OCI-LY1 (cell line): ENCODE results near the gene SYNPO2.

Source experiments
- H2AFZ ChIP-seq: fragments of 200-600 bp; sonication (generic), shearing (Covaris generic); 2 replicates; pipeline ENCODE4 v1.6.0; 2014; ENCODE audit warnings: antibody characterized with exemption, mild to moderate bottlenecking, low read length
- H3F3A ChIP-seq: fragments of 200-600 bp; sonication (generic), shearing (Covaris generic); 2 replicates; pipeline ENCODE4 v1.6.0; 2014; ENCODE audit warnings: mild to moderate bottlenecking, antibody characterized with exemption, low read length, moderate library complexity; ENCODE audit not compliant: insufficient read depth
- H3K27ac ChIP-seq: fragments of 200-600 bp; sonication (generic); 2 replicates; pipeline ENCODE4 v1.5.1; 2014; ENCODE audit warnings: low read length, mixed run types, mild to moderate bottlenecking, low read depth; ENCODE audit not compliant: poor library complexity, severe bottlenecking
- H3K27me3 ChIP-seq: fragments of 200-600 bp; sonication (generic); 2 replicates; pipeline ENCODE4 v1.6.0; 2014; ENCODE audit warnings: antibody characterized with exemption, mild to moderate bottlenecking, low read length, moderate library complexity; ENCODE audit not compliant: insufficient read depth
- H3K36me3 ChIP-seq: fragments of 200-600 bp; sonication (generic); 2 replicates; pipeline ENCODE4 v1.6.1; 2014; ENCODE audit warnings: mild to moderate bottlenecking, antibody characterized with exemption, low read length, moderate library complexity, mixed read lengths; ENCODE audit not compliant: insufficient read depth
- H3K4me1 ChIP-seq: fragments of 200-600 bp; sonication (generic); 2 replicates; pipeline ENCODE4 v1.5.1; 2014; ENCODE audit warnings: mild to moderate bottlenecking, low read length, moderate library complexity; ENCODE audit not compliant: insufficient read depth, severe bottlenecking
- H3K4me2 ChIP-seq: fragments of 200-600 bp; sonication (generic), shearing (Covaris generic); 2 replicates; pipeline ENCODE4 v1.6.1; 2014; ENCODE audit warnings: low read length
- H3K4me3 ChIP-seq: fragments of 200-600 bp; sonication (generic); 2 replicates; pipeline ENCODE4 v1.5.1; 2014; ENCODE audit warnings: low read length, low read depth, mild to moderate bottlenecking, mixed read lengths; ENCODE audit not compliant: poor library complexity, severe bottlenecking
- H3K79me2 ChIP-seq: fragments of 200-600 bp; shearing (Covaris generic); 2 replicates; pipeline ENCODE4 v1.6.1; 2016; ENCODE audit warnings: mixed run types, low read length, mixed read lengths; ENCODE audit not compliant: insufficient read depth
- H3K9ac ChIP-seq: fragments of 200-600 bp; sonication (generic), shearing (Covaris generic); 2 replicates; pipeline ENCODE4 v1.6.1; 2014; ENCODE audit warnings: mild to moderate bottlenecking, low read length, mixed read lengths
- H3K9me2 ChIP-seq: fragments of 200-600 bp; sonication (generic), shearing (Covaris generic); 2 replicates; pipeline ENCODE4 v1.6.1; 2014; ENCODE audit warnings: low read depth, mild to moderate bottlenecking, low read length, mixed read lengths
- H3K9me3 ChIP-seq: fragments of 200-600 bp; shearing (Covaris generic); 2 replicates; pipeline ENCODE4 v1.6.1; 2014; ENCODE audit warnings: low read length, mixed read lengths
- H4K20me1 ChIP-seq: fragments of 200-600 bp; sonication (generic), shearing (Covaris generic); 2 replicates; pipeline ENCODE4 v1.6.0; 2016; ENCODE audit warnings: mild to moderate bottlenecking, low read length; ENCODE audit not compliant: insufficient read depth
- EZH2 ChIP-seq: fragments of 200-600 bp; sonication (generic), shearing (Covaris generic); IDR thresholded peaks from 2 replicates; pipeline ENCODE4 v1.8.0; 2017; ENCODE audit warnings: borderline replicate concordance, mixed run types, mild to moderate bottlenecking, antibody characterized with exemption, low read length, moderate library complexity, mixed read lengths
- TF ChIP-seq, protein P1 (sequence below): fragments of 200-600 bp; sonication (generic), shearing (Covaris generic); IDR thresholded peaks from 2 replicates; pipeline ENCODE4 v1.5.1; 2017; ENCODE audit warnings: mild to moderate bottlenecking, antibody characterized with exemption, low read length, moderate library complexity, mixed read lengths

The SYNPO2 gene

DNA sequence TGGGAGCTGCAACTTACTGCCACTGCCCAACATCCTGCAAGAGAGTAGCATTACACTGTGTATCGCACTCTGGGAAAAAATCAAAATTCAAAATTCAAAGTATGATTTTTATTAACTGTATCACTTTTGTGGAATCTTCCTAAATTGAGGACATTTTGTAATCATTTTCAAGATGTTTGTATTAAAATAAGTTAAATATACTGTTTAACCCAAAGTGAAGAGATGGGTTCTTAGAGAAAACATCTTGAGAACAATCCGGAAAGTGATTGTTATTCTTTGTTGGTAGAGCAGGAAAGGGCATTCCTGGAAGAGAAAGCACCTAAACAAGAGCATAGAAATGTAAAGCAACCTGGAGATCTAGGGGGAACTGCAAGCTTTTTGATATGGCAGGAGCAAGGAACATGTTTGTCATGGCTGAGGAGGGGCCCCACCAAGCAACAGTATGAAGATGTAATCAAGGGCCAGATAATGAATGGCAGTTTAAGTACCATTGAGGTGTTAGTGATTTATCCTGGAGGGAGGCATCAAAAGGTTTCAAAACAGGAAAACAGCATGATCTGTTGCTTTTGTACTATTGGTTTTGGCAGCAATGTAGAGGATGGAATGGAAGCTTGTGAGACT, 38.7 kb upstream of the SYNPO2 start:
- H3K4me3 ChIP-seq, result peak overlapping the region; percentile 7
- no peaks in the 10 kb centered on the region for H3K9me2 ChIP-seq
- H4K20me1 ChIP-seq, result no peaks in the 10 kb centered on the region
- no peak overlapping the region for H3K27ac ChIP-seq
- H3K4me2 ChIP-seq, result peak overlapping the region; percentile 16
- H3K9ac ChIP-seq, result no peak overlapping the region
- H2AFZ ChIP-seq, result no peak overlapping the region
- peaks cover 8% of the 10 kb centered on the region for H3K4me1 ChIP-seq
- TF ChIP-seq EZH2, result no peak
- TF ChIP-seq, protein P1, sequence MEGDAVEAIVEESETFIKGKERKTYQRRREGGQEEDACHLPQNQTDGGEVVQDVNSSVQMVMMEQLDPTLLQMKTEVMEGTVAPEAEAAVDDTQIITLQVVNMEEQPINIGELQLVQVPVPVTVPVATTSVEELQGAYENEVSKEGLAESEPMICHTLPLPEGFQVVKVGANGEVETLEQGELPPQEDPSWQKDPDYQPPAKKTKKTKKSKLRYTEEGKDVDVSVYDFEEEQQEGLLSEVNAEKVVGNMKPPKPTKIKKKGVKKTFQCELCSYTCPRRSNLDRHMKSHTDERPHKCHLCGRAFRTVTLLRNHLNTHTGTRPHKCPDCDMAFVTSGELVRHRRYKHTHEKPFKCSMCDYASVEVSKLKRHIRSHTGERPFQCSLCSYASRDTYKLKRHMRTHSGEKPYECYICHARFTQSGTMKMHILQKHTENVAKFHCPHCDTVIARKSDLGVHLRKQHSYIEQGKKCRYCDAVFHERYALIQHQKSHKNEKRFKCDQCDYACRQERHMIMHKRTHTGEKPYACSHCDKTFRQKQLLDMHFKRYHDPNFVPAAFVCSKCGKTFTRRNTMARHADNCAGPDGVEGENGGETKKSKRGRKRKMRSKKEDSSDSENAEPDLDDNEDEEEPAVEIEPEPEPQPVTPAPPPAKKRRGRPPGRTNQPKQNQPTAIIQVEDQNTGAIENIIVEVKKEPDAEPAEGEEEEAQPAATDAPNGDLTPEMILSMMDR, result no peak
- no peaks in the 10 kb centered on the region for H3K36me3 ChIP-seq
- no peaks in the 10 kb centered on the region for H3F3A ChIP-seq
- H3K27me3 ChIP-seq, result no peaks in the 10 kb centered on the region
- no peaks in the 10 kb centered on the region for H3K9me3 ChIP-seq
- no peaks in the 10 kb centered on the region for H3K79me2 ChIP-seq

DNA sequence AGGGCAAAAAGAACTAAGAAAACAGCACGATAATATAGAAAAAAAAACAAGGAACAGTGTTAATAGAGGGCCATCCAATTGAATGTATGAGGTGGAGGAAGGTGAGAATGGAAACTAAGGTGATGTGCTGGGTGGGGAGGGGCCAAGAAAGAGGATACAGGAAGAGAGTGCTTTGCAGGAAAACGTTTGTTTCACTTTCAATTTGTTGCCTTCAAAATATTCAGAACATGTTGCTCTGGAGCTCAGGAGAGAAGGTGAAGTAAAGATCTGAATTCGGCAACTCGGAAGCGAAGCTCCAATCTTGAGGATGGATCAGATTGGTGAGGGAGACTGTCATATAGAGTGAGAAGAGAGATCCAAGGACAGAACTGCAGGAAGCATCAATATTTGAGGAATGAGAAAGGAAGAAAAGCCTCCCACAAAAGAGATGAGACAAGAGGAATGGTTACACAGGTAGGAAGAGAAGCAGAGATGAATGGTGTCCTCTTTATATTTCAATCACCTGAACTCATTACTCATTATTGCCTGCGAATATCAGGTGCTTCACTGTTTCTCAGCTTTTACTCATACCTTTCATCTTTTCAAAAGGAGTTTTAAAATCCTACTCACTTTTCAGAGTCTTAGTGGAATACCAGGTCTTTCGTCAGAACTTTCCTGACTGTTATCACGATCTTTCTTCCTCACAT, 38.0 kb upstream of the SYNPO2 start:
- peak overlapping the region; percentile 16 for H3K4me2 ChIP-seq
- H3K27me3 ChIP-seq, result no peaks in the 10 kb centered on the region
- TF ChIP-seq, protein P1, result no peak
- no peak for TF ChIP-seq EZH2
- no peaks in the 10 kb centered on the region for H3K9me2 ChIP-seq
- H3K4me3 ChIP-seq, result peak overlapping the region; percentile 7
- H3K4me1 ChIP-seq, result peaks cover 8% of the 10 kb centered on the region
- no peaks in the 10 kb centered on the region for H3K36me3 ChIP-seq
- peak overlapping the region; percentile 3; the same call in 1 of the 2 replicates for H2AFZ ChIP-seq
- no peak overlapping the region for H3K27ac ChIP-seq
- no peaks in the 10 kb centered on the region for H3K9me3 ChIP-seq
- H3F3A ChIP-seq, result no peaks in the 10 kb centered on the region
- H4K20me1 ChIP-seq, result no peaks in the 10 kb centered on the region
- H3K79me2 ChIP-seq, result no peaks in the 10 kb centered on the region
- H3K9ac ChIP-seq, result no peak overlapping the region

DNA sequence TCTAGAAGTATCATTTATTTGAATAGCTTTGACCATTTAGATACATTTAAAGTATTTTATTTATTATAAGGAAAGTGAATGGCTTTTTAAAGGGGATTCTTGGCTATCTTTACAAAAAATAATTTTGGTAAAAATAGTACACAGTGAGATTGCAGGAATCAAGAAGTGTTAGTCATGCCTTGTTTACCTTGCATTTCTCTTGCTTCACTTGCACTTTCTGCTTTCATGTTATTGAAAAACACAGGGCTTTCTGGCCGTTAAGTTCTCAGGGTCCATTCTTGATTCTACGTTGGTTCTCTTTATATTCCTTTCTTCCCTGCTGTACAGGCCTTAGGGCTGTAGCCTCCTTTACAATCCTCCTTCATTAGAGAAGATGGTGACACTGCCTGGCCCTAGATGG, 30.9 kb upstream of the SYNPO2 start:
- Histone ChIP-seq H4K20me1 (no peaks in the 10 kb centered on the region), H2AFZ (no peak overlapping the region), H3K4me3 (no peak overlapping the region)

More for the DNA sequence above, 30.9 kb upstream of the SYNPO2 start:
- no peaks in the 10 kb centered on the region for H3K27me3 ChIP-seq
- H3K27ac ChIP-seq, result no peak overlapping the region
- H3K79me2 ChIP-seq, result no peaks in the 10 kb centered on the region
- no peak overlapping the region for H3K9ac ChIP-seq
- no peaks in the 10 kb centered on the region for H3F3A ChIP-seq
- H3K9me3 ChIP-seq, result no peaks in the 10 kb centered on the region
- TF ChIP-seq EZH2, result no peak
- TF ChIP-seq, protein P1, result no peak
- no peaks in the 10 kb centered on the region for H3K9me2 ChIP-seq
- H3K4me2 ChIP-seq, result no peak overlapping the region
- H3K36me3 ChIP-seq, result no peaks in the 10 kb centered on the region
- no peaks in the 10 kb centered on the region for H3K4me1 ChIP-seq
